Iris pigment epithelial cell (primary cell): ENCODE results near the gene EVA1C.
A peak's percentile ranks its signal among the peaks of the same experiment; 100 is the strongest.
"Not testable (repeated sequence)": the region's sequence is repeated elsewhere in the genome, so short reads cannot be mapped to it uniquely, and the experiment has no call there.

Experiments used
- DNase-seq: peaks from one replicate; pipeline ENCODE4 v3.0.0-alpha.2; 2011; ENCODE audit warnings: low read depth

EVA1C gene

GRCh38 chr21:32424674-32425073 lies 12.2 kb downstream of the EVA1C start:
- no peak for DNase-seq

GRCh38 chr21:32425628-32426027 lies 13.1 kb downstream of the EVA1C start:
- no peak for DNase-seq

GRCh38 chr21:32426066-32426465 lies 13.6 kb downstream of the EVA1C start:
- no peak for DNase-seq

GRCh38 chr21:32426592-32427051 lies 14.1 kb downstream of the EVA1C start:
- DNase-seq: no peak

- no peak for DNase-seq
Measured at GRCh38 chr21:32427958-32428623, 15.6 kb downstream of the EVA1C start.

- DNase-seq: peak; percentile 17
Measured at GRCh38 chr21:32432982-32433660, 20.6 kb downstream of the EVA1C start.

- DNase-seq: no peak
Measured at GRCh38 chr21:32437729-32438128, 25.2 kb downstream of the EVA1C start.

- peak; percentile 49 for DNase-seq
Measured at GRCh38 chr21:32442566-32443318, 30.2 kb downstream of the EVA1C start.

- no peak for DNase-seq
Measured at GRCh38 chr21:32445101-32445500, 32.6 kb downstream of the EVA1C start.

GRCh38 chr21:32446440-32446839 lies 33.9 kb downstream of the EVA1C start:
- DNase-seq: not testable (repeated sequence)

- DNase-seq: no peak
Measured at GRCh38 chr21:32447224-32447623, 34.7 kb downstream of the EVA1C start.

- DNase-seq: no peak
Measured at GRCh38 chr21:32448803-32449594, 36.5 kb downstream of the EVA1C start.

- peak; percentile 58 for DNase-seq
Measured at GRCh38 chr21:32450881-32451701, 38.6 kb downstream of the EVA1C start.

- DNase-seq: not testable (repeated sequence)
Measured at GRCh38 chr21:32452191-32452590, 39.7 kb downstream of the EVA1C start.

- no peak for DNase-seq
Measured at GRCh38 chr21:32452641-32453040, 40.1 kb downstream of the EVA1C start.

GRCh38 chr21:32455548-32455947 lies 43.0 kb downstream of the EVA1C start:
- DNase-seq: no peak

GRCh38 chr21:32456497-32456918 lies 44.0 kb downstream of the EVA1C start:
- DNase-seq: peak; percentile 80

GRCh38 chr21:32457360-32457840 lies 44.9 kb downstream of the EVA1C start:
- no peak for DNase-seq

GRCh38 chr21:32457962-32458361 lies 45.5 kb downstream of the EVA1C start:
- no peak for DNase-seq

GRCh38 chr21:32459972-32460371 lies 47.5 kb downstream of the EVA1C start:
- peak; percentile 52 for DNase-seq

GRCh38 chr21:32461503-32461902 lies 49.0 kb downstream of the EVA1C start:
- no peak for DNase-seq
